CD14-positive monocyte (primary cell): ENCODE results near the gene PIP5K1C. TPM values are rescaled to one million over a fixed set of nuclear protein-coding genes. Genes with fewer than 3 reads are reported as not detected.

Source experiments
- DNase-seq, 3 donors: peaks; one replicate each; pipeline ENCODE4 v3.0.0-alpha.2; 2011 to 2022
- H2AFZ ChIP-seq: 2 replicates; pipeline ENCODE4 v1.6.0; 2012; ENCODE audit warnings: mild to moderate bottlenecking, low read depth, low read length, inconsistent platforms; ENCODE audit not compliant: insufficient read depth, poor library complexity, severe bottlenecking
- H3K27ac ChIP-seq, 2 donors: 1 replicate in 1 of 2; 2 replicates in 1 of 2; pipeline ENCODE4 v1.5.1; 2012 to 2013; ENCODE audit warnings: low read length in 2 of 2, control low read depth in 1 of 2, inconsistent platforms in 1 of 2, low read depth in 1 of 2, mild to moderate bottlenecking in 1 of 2
- H3K27me3 ChIP-seq, 2 donors: one replicate each; pipeline versions ENCODE4 v1.6.0 to v1.6.1; 2011 to 2013; ENCODE audit warnings: low read length in 2 of 2; ENCODE audit not compliant: control insufficient read depth in 2 of 2, insufficient read depth in 2 of 2
- H3K36me3 ChIP-seq, 2 donors: replicated peaks in 1 of 2; 1 replicate in 1 of 2; 2 replicates in 1 of 2; pipeline versions ENCODE4 v1.5.1 to v1.6.1; 2012 to 2013; ENCODE audit warnings: low read length in 2 of 2, control low read depth in 1 of 2, inconsistent platforms in 1 of 2, mild to moderate bottlenecking in 1 of 2; ENCODE audit not compliant: insufficient read depth in 2 of 2, control insufficient read depth in 1 of 2
- H3K4me1 ChIP-seq, 2 donors: 1 replicate in 1 of 2; 2 replicates in 1 of 2; pipeline versions ENCODE4 v1.5.1 to v1.6.1; 2012 to 2013; ENCODE audit warnings: low read length in 2 of 2, control low read depth in 1 of 2, inconsistent platforms in 1 of 2, mild to moderate bottlenecking in 1 of 2, moderate library complexity in 1 of 2; ENCODE audit not compliant: insufficient read depth in 2 of 2, control insufficient read depth in 1 of 2
- H3K4me2 ChIP-seq: replicated peaks from 2 replicates; pipeline ENCODE3; 2012; ENCODE audit warnings: low read length, moderate library complexity, mild to moderate bottlenecking; ENCODE audit not compliant: poor library complexity, severe bottlenecking; ENCODE audit errors: extremely low read depth
- H3K4me3 ChIP-seq, 3 experiments: fragments of 200-600 bp in 1 of 3; sonication (generic) in 1 of 3; replicated peaks in 1 of 3; 1 replicate in 2 of 3; 2 replicates in 1 of 3; pipeline ENCODE4 v1.5.1; 2011 to 2013; ENCODE audit warnings: low read length in 3 of 3, mild to moderate bottlenecking in 3 of 3, control low read depth in 2 of 3, low read depth in 2 of 3, inconsistent platforms in 1 of 3, moderate library complexity in 1 of 3
- H3K79me2 ChIP-seq: 2 replicates; pipeline ENCODE4 v1.6.0; 2012; ENCODE audit warnings: mild to moderate bottlenecking, control low read depth, inconsistent platforms, low read length, moderate library complexity; ENCODE audit not compliant: insufficient read depth
- H3K9ac ChIP-seq: 2 replicates; pipeline ENCODE4 v1.6.0; 2017; ENCODE audit warnings: low read length, mild to moderate bottlenecking; ENCODE audit not compliant: insufficient read depth, poor library complexity, severe bottlenecking
- H3K9me3 ChIP-seq, 2 donors: replicated peaks in 1 of 2; 1 replicate in 1 of 2; 2 replicates in 1 of 2; pipeline versions ENCODE4 v1.5.1 to v1.6.1; 2012 to 2013; ENCODE audit warnings: low read length in 2 of 2, control low read depth in 1 of 2; ENCODE audit not compliant: control insufficient read depth in 1 of 2, insufficient read depth in 1 of 2
- H4K20me1 ChIP-seq: 2 replicates; pipeline ENCODE4 v1.6.0; 2012; ENCODE audit warnings: mild to moderate bottlenecking, low read length, control low read depth, moderate library complexity; ENCODE audit not compliant: insufficient read depth
- H3K27ac Mint-ChIP-seq, 7 donors: one replicate each; pipeline ENCODE4 v1.8.0; 2020; ENCODE audit warnings: mild to moderate bottlenecking in 7 of 7, mixed read lengths in 7 of 7, moderate library complexity in 6 of 7, inconsistent platforms in 2 of 7
- H3K27me3 Mint-ChIP-seq, 3 donors: one replicate each; pipeline ENCODE4 v1.8.0; 2021 to 2022; ENCODE audit warnings: low read depth in 3 of 3, mild to moderate bottlenecking in 3 of 3, mixed read lengths in 3 of 3, moderate library complexity in 3 of 3, inconsistent platforms in 1 of 3
- H3K36me3 Mint-ChIP-seq, 2 donors: one replicate each; pipeline ENCODE4 v1.8.0; 2020; ENCODE audit warnings: mixed read lengths in 2 of 2, inconsistent platforms in 1 of 2, mild to moderate bottlenecking in 1 of 2
- H3K4me1 Mint-ChIP-seq: one replicate; pipeline ENCODE4 v1.8.0; 2020; ENCODE audit warnings: mild to moderate bottlenecking, mixed read lengths
- H3K4me3 Mint-ChIP-seq, 2 donors: one replicate each; pipeline ENCODE4 v1.8.0; 2020; ENCODE audit warnings: mild to moderate bottlenecking in 2 of 2, mixed read lengths in 2 of 2, moderate library complexity in 1 of 2
- H3K9me3 Mint-ChIP-seq, 7 donors: one replicate each; pipeline ENCODE4 v1.8.0; 2020 to 2022; ENCODE audit warnings: mixed read lengths in 7 of 7, mild to moderate bottlenecking in 6 of 7, moderate library complexity in 6 of 7, inconsistent platforms in 2 of 7
- WGBS: methylation state at CpG from one replicate; pipeline ENCODE4 v1.1.5; 2013; ENCODE audit warnings: missing lambda C conversion rate; ENCODE audit not compliant: insufficient coverage; 5-methylcytosine and 5-hydroxymethylcytosine counted together
- intact Hi-C, 2 donors: fragments of 100-400 bp; cut with micrococcal nuclease; formaldehyde crosslinking; loops; one replicate each; pipeline versions ENCODE4 v1.15.0 to v1.15.1; 2023
- polyA plus RNA-seq, 3 donors: library from polyadenylated mRNA; depleted of rRNA in 1 of 3; unstranded in 2 of 3; stranded (reverse) in 1 of 3; fragments of 300-500 nt in 2 of 3; fragments of >200 nt in 1 of 3; fragmentation: Illumina TruSeq in 2 of 3; gene quantifications; 1 replicate in 2 of 3; 2 replicates in 1 of 3; pipeline ENCODE4 v1.2.3, GENCODE V29; 2012 to 2021
- TF ChIP-seq, protein P1 (sequence below): fragments of 200-600 bp; IDR thresholded peaks from one replicate; pipeline ENCODE4 v1.8.0; 2022; ENCODE audit warnings: antibody characterized with exemption, mild to moderate bottlenecking

PIP5K1C gene
- polyA plus RNA-seq, 3 donors = 6.5 to 19.5 (median 10.1) TPM

DNA sequence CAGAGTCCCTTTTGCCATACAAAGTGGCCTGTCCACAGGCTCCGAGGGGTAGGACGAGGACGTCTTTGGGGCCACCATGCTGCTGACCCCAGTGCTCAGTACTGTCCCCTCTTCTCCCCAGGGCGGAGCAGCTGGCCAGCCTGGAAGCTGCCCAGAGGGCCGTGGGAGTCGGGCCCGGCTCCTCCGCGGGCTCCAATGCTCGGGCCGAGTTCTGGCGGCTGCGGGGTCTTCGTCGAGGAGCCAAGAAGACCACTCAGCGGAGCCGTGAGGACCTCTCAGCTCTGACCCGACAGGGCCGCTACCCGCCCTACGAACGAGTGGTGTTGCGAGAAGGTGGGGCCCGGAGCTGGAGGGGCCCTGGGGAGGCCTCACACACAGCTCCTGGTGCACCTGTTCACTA, 40.2 kb upstream of the PIP5K1C start:
- Histone ChIP-seq H3K4me1 (no peaks in the 10 kb centered on the region), H3K79me2 (no peaks in the 10 kb centered on the region), H3K27ac (no peak overlapping the region), H3K4me2 (no peak overlapping the region), H4K20me1 (no peaks in the 10 kb centered on the region), H3K4me3 (no peak overlapping the region), H3K36me3 (no peaks in the 10 kb centered on the region), H3K9me3 (no peaks in the 10 kb centered on the region), H3K9ac (no peak overlapping the region), H2AFZ (no peak overlapping the region), H3K27me3 (no peaks in the 10 kb centered on the region)
- WGBS = 94% methylated on average over 18 of the region's 24 CpGs
- Mint-ChIP-seq H3K27me3 (peaks cover 4 to 6% (median 5%) of the 10 kb centered on the region in 3 donors), H3K27ac (no peak overlapping the region), H3K9me3 (peaks cover 0 to 3% (median 0%) of the 10 kb centered on the region in 7 donors), H3K4me3 (no peak overlapping the region), H3K4me1 (no peaks in the 10 kb centered on the region), H3K36me3 (no peaks in the 10 kb centered on the region)
- intact Hi-C loops = no loop called here
- TF ChIP-seq, protein P1, sequence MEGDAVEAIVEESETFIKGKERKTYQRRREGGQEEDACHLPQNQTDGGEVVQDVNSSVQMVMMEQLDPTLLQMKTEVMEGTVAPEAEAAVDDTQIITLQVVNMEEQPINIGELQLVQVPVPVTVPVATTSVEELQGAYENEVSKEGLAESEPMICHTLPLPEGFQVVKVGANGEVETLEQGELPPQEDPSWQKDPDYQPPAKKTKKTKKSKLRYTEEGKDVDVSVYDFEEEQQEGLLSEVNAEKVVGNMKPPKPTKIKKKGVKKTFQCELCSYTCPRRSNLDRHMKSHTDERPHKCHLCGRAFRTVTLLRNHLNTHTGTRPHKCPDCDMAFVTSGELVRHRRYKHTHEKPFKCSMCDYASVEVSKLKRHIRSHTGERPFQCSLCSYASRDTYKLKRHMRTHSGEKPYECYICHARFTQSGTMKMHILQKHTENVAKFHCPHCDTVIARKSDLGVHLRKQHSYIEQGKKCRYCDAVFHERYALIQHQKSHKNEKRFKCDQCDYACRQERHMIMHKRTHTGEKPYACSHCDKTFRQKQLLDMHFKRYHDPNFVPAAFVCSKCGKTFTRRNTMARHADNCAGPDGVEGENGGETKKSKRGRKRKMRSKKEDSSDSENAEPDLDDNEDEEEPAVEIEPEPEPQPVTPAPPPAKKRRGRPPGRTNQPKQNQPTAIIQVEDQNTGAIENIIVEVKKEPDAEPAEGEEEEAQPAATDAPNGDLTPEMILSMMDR = no peak
- DNase-seq = no peak

DNA sequence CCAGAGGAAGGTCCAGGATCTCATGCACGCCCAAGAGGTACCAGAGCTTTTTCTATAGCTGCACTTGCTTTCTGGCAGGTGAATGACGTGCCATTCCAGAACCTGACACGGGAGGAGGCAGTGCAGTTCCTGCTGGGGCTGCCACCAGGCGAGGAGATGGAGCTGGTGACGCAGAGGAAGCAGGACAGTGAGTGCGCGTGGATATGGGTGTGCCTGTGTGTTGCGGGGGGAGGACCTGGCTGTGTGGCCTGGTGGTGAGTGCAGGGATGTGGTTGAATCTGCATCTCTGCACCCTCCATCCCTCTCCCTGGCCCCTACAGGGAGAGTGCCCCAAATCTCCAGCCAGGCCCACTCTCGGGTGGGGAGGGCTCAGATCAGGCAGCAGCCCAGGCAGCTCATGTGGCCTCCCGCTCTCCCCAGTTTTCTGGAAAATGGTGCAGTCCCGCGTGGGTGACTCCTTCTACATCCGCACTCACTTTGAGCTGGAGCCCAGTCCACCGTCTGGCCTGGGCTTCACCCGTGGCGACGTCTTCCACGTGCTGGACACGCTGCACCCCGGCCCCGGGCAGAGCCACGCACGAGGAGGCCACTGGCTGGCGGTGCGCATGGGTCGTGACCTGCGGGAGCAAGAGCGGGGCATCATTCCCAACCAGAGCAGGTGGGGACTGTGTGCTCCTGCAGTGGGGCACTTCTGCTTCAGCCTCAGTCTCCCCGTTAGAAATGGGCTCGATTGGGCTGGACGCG, 38.4 kb upstream of the PIP5K1C start:
- H3K4me3 ChIP-seq = no peak overlapping the region
- H3K9ac ChIP-seq = no peak overlapping the region
- WGBS = 97% methylated on average over 27 of the region's 32 CpGs
- Mint-ChIP-seq H3K36me3 (no peaks in the 10 kb centered on the region), H3K27ac (peak overlapping the region in 1 of 7 donors; percentile 26), H3K4me3 (no peak overlapping the region), H3K4me1 (no peaks in the 10 kb centered on the region), H3K9me3 (peaks cover 0 to 5% (median 0%) of the 10 kb centered on the region in 7 donors), H3K27me3 (peaks cover 5 to 6% (median 5%) of the 10 kb centered on the region in 3 donors)
- H3K9me3 ChIP-seq = no peaks in the 10 kb centered on the region
- no peaks in the 10 kb centered on the region for H3K4me1 ChIP-seq
- no peak overlapping the region for H2AFZ ChIP-seq
- H3K79me2 ChIP-seq = no peaks in the 10 kb centered on the region
- no peak overlapping the region for H3K4me2 ChIP-seq
- TF ChIP-seq, protein P1 = no peak
- H3K27ac ChIP-seq = no peak overlapping the region
- intact Hi-C loops = no loop called here
- DNase-seq = no peak
- H4K20me1 ChIP-seq = no peaks in the 10 kb centered on the region
- no peaks in the 10 kb centered on the region for H3K36me3 ChIP-seq
- H3K27me3 ChIP-seq = no peaks in the 10 kb centered on the region
